HG03060 (cell line): ENCODE measurements around the gene EPS8L3.

Source experiments
- ATAC-seq: cut with Tn5 transposase; IDR thresholded peaks from one replicate; pipeline ENCODE4 v1.9.1; 2021; ENCODE audit warnings: low read depth, moderate number of reproducible peaks; ENCODE audit not compliant: unreplicated experiment

EPS8L3 gene

GRCh38 chr1:109794319-109795132 lies 30.8 kb upstream of the EPS8L3 start:
- ATAC-seq: no peak

GRCh38 chr1:109793486-109794318 lies 30.0 kb upstream of the EPS8L3 start:
- ATAC-seq: no peak

- no peak for ATAC-seq
Measured at GRCh38 chr1:109793089-109793485, 29.4 kb upstream of the EPS8L3 start.

- no peak for ATAC-seq
Measured at GRCh38 chr1:109792056-109792831, 28.5 kb upstream of the EPS8L3 start.

GRCh38 chr1:109791495-109792043 lies 27.8 kb upstream of the EPS8L3 start:
- no peak for ATAC-seq

GRCh38 chr1:109790735-109791494 lies 27.2 kb upstream of the EPS8L3 start:
- no peak for ATAC-seq

GRCh38 chr1:109790329-109790728 lies 26.6 kb upstream of the EPS8L3 start:
- no peak for ATAC-seq

- ATAC-seq: no peak
Measured at GRCh38 chr1:109789551-109790180, 25.9 kb upstream of the EPS8L3 start.

- no peak for ATAC-seq
Measured at GRCh38 chr1:109788695-109789521, 25.2 kb upstream of the EPS8L3 start.

GRCh38 chr1:109787845-109788601 lies 24.3 kb upstream of the EPS8L3 start:
- ATAC-seq: no peak

- no peak for ATAC-seq
Measured at GRCh38 chr1:109787211-109787844, 23.6 kb upstream of the EPS8L3 start.

- no peak for ATAC-seq
Measured at GRCh38 chr1:109786531-109787021, 22.9 kb upstream of the EPS8L3 start.

- ATAC-seq: no peak
Measured at GRCh38 chr1:109786112-109786480, 22.4 kb upstream of the EPS8L3 start.

- no peak for ATAC-seq
Measured at GRCh38 chr1:109785446-109786111, 21.9 kb upstream of the EPS8L3 start.

- ATAC-seq: no peak
Measured at GRCh38 chr1:109784551-109785252, 21.0 kb upstream of the EPS8L3 start.

- ATAC-seq: no peak
Measured at GRCh38 chr1:109783436-109783835, 19.7 kb upstream of the EPS8L3 start.
